Adrenal gland (tissue), 5 donors: ENCODE results near the gene POLR3B.

Experiments used
- POLR2A ChIP-seq, 2 donors: fragments of 450-650 bp; IDR thresholded peaks; one replicate each; pipeline ENCODE4 v1.6.1; 2017; ENCODE audit warnings: antibody characterized with exemption in 2 of 2, mild to moderate bottlenecking in 2 of 2, moderate library complexity in 1 of 2
- TF ChIP-seq, protein P1 (sequence below), 6 experiments: fragments of 450-650 bp in 4 of 6; fragments of 200-600 bp in 2 of 6; sonication (generic) in 1 of 6; IDR thresholded peaks; 1 replicate in 5 of 6; 2 replicates in 1 of 6; pipeline versions ENCODE4 v1.5.1 to v1.8.0; 2016 to 2021; ENCODE audit warnings: antibody characterized with exemption in 6 of 6, mild to moderate bottlenecking in 2 of 6, moderate library complexity in 1 of 6
- donor health status: DM: no; HTN: no; CAD: no.

DNA sequence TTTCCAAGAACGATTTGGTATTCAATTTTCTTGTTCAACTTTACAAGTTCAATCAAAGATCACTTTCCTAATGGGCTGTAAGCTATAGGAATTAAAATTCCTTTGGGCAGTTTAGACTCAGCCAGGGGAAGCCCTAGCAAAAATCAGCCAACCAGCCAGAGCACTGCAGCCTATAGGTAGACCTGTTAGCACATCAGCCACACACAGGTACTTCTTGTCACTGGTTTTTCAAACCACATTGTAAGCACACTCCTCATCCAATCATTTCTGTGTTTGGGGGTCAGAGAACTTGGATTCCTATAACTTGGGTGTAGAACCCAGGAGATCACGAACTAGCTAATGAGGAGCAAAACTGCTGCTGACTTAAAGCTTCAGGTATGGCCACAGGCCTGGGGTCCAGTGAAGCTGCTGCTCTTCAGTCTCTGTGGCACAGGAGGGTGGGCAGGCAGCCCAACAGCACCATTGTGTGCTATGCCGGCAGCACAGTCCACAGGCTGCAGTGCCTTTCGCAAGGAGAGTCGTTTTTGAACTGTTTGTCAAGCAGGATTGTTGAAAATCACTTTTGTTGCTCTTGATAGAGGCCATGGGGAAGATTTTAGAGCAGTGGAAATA lies 137.9 kb downstream of the POLR3B start:
- no peak for TF ChIP-seq POLR2A (IDR thresholded peaks at IDR 0.05)
- TF ChIP-seq, protein P1, sequence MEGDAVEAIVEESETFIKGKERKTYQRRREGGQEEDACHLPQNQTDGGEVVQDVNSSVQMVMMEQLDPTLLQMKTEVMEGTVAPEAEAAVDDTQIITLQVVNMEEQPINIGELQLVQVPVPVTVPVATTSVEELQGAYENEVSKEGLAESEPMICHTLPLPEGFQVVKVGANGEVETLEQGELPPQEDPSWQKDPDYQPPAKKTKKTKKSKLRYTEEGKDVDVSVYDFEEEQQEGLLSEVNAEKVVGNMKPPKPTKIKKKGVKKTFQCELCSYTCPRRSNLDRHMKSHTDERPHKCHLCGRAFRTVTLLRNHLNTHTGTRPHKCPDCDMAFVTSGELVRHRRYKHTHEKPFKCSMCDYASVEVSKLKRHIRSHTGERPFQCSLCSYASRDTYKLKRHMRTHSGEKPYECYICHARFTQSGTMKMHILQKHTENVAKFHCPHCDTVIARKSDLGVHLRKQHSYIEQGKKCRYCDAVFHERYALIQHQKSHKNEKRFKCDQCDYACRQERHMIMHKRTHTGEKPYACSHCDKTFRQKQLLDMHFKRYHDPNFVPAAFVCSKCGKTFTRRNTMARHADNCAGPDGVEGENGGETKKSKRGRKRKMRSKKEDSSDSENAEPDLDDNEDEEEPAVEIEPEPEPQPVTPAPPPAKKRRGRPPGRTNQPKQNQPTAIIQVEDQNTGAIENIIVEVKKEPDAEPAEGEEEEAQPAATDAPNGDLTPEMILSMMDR (IDR thresholded peaks at IDR 0.05) = no peak
